Gastroesophageal sphincter (tissue), 4 donors: ENCODE results near the gene ARL11. TPM values are rescaled to one million over a fixed set of nuclear protein-coding genes. Genes with fewer than 3 reads are reported as not detected.

Source experiments
- ATAC-seq: fragments of 150-250 bp; one replicate; pipeline ENCODE4 v1.9.1; 2016; ENCODE audit warnings: mild to moderate bottlenecking, moderate library complexity
- H3K27ac ChIP-seq, 4 donors: fragments of 200-600 bp; sonication (generic) in 3 of 4; 1 replicate in 3 of 4; 2 replicates in 1 of 4; pipeline ENCODE4 v1.5.1; 2016 to 2019
- H3K27me3 ChIP-seq: fragments of 200-600 bp; sonication (generic); one replicate; pipeline ENCODE4 v1.5.1; 2019
- H3K36me3 ChIP-seq, 2 donors: fragments of 200-600 bp; sonication (generic); one replicate each; pipeline ENCODE4 v1.5.1; 2019; ENCODE audit warnings: control low read depth in 1 of 2
- H3K4me1 ChIP-seq, 3 donors: fragments of 200-600 bp; sonication (generic); 1 replicate in 2 of 3; 2 replicates in 1 of 3; pipeline ENCODE4 v1.5.1; 2016 to 2019; ENCODE audit warnings: control low read depth in 2 of 3
- H3K4me3 ChIP-seq, 2 donors: fragments of 200-600 bp; sonication (generic); one replicate each; pipeline ENCODE4 v1.5.1; 2019; ENCODE audit warnings: mild to moderate bottlenecking in 1 of 2, moderate library complexity in 1 of 2
- H3K9me3 ChIP-seq, 3 donors: fragments of 200-600 bp; sonication (generic); one replicate each; pipeline ENCODE4 v1.5.1; 2017 to 2019; ENCODE audit warnings: control low read depth in 2 of 3
- EP300 ChIP-seq: sonication (generic); formaldehyde crosslinking; IDR thresholded peaks from one replicate; pipeline ENCODE4 v1.6.1; 2017; ENCODE audit warnings: antibody characterized with exemption, mild to moderate bottlenecking
- POLR2A ChIP-seq, 2 donors: fragments of 450-650 bp; IDR thresholded peaks; one replicate each; pipeline ENCODE4 v1.6.1; 2017; ENCODE audit warnings: antibody characterized with exemption in 2 of 2, mild to moderate bottlenecking in 2 of 2, moderate library complexity in 1 of 2
- POLR2AphosphoS5 ChIP-seq: sonication (generic); formaldehyde crosslinking; IDR thresholded peaks from one replicate; pipeline ENCODE4 v1.6.1; 2017; ENCODE audit warnings: antibody characterized with exemption
- WGBS, 2 donors: methylation state at CpG; one replicate each; pipeline ENCODE4 v1.1.5; 2018; ENCODE audit warnings: low coverage in 1 of 2; 5-methylcytosine and 5-hydroxymethylcytosine counted together
- total RNA-seq, 4 donors: library from RNA; depleted of rRNA; stranded (reverse); fragments of >200 nt; gene quantifications; one replicate each; pipeline ENCODE4 v1.1.0, GENCODE V29; 2016
- TF ChIP-seq, protein P1 (sequence below), 4 experiments: fragments of 200-600 bp in 2 of 4; fragments of 450-650 bp in 2 of 4; sonication (generic) in 1 of 4; IDR thresholded peaks; one replicate each; pipeline ENCODE4 v1.5.1; 2017 to 2019; ENCODE audit warnings: antibody characterized with exemption in 4 of 4, mild to moderate bottlenecking in 2 of 4, moderate library complexity in 2 of 4

The ARL11 gene
- total RNA-seq, 4 donors from 2014 or later, result 0.15 to 0.94 (median 0.68) TPM

- H3K27me3 ChIP-seq, result no peaks in the 10 kb centered on the region
- TF ChIP-seq, protein P1, sequence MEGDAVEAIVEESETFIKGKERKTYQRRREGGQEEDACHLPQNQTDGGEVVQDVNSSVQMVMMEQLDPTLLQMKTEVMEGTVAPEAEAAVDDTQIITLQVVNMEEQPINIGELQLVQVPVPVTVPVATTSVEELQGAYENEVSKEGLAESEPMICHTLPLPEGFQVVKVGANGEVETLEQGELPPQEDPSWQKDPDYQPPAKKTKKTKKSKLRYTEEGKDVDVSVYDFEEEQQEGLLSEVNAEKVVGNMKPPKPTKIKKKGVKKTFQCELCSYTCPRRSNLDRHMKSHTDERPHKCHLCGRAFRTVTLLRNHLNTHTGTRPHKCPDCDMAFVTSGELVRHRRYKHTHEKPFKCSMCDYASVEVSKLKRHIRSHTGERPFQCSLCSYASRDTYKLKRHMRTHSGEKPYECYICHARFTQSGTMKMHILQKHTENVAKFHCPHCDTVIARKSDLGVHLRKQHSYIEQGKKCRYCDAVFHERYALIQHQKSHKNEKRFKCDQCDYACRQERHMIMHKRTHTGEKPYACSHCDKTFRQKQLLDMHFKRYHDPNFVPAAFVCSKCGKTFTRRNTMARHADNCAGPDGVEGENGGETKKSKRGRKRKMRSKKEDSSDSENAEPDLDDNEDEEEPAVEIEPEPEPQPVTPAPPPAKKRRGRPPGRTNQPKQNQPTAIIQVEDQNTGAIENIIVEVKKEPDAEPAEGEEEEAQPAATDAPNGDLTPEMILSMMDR (IDR thresholded peaks at IDR 0.05), result no peak
- TF ChIP-seq POLR2AphosphoS5 (no peak), POLR2A (IDR thresholded peaks at IDR 0.05) (no peak), EP300 (no peak)
- WGBS, 2 donors, result no CpG with 5 or more reads among the region's 16 CpGs
- no peaks in the 10 kb centered on the region for H3K36me3 ChIP-seq
- peaks cover 0 to 8% (median 0%) of the 10 kb centered on the region in 3 donors for H3K4me1 ChIP-seq
- H3K9me3 ChIP-seq, result no peaks in the 10 kb centered on the region
- ATAC-seq, result no peak
- no peak overlapping the region for H3K4me3 ChIP-seq
- no peak overlapping the region for H3K27ac ChIP-seq
These were observed 2.3 kb downstream of the ARL11 start for GRCh38 chr13:49630580-49630979.

DNA sequence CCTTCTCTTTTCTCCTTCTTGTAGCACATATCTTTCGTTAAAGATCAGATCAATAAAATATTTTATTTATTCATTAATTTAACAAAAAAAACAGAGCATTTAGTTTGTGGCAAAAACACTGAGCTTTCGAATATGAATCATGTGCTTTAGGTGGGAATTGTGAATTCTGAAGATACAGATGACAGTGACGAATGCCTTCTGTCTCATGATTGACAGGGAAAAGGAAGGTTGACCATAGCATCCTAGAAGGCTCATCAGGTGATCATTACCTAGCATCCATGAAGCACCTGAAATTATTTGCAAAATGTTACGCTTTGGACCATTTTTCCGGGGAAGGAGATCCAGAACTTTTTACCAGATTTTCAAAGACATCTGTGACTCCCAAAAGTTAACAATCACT is 3.8 kb downstream of the ARL11 start:
- ATAC-seq, result no peak
- 84 to 93% methylated on average over 3 to 4 of the region's 5 CpGs for WGBS, 2 donors

DNA sequence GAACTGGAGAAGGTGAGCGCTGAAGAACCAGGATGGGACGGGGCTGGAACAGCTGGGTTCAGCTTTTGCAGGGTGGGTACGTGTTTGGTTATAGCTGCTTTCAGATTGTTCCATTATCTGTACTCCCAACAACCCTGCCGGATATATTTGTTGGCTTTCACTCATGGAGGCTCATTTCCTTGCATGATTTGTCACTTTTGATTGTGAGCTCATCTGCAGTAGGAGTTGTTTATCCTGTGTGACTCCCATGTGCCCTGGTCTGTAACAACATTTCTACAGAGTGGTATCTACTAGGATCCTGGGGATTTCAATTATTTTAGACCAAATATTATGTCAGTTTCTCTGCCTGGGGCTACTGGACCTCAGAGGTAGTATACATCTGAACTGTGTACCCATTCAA is 5.4 kb downstream of the ARL11 start:
- H3K4me3 ChIP-seq, result no peak overlapping the region
- H3K9me3 ChIP-seq, result no peaks in the 10 kb centered on the region
- 69 to 79% methylated on average over 2 to 4 of the region's 4 CpGs for WGBS, 2 donors
- no peaks in the 10 kb centered on the region for H3K36me3 ChIP-seq
- no peaks in the 10 kb centered on the region for H3K27me3 ChIP-seq
- H3K4me1 ChIP-seq, result no peaks in the 10 kb centered on the region
- TF ChIP-seq POLR2AphosphoS5, result no peak
- TF ChIP-seq POLR2A (IDR thresholded peaks at IDR 0.05), result no peak
- H3K27ac ChIP-seq, result no peak overlapping the region
- ATAC-seq, result no peak

More for the DNA sequence above, 3.8 kb downstream of the ARL11 start:
- Histone ChIP-seq H3K4me1 (peaks cover 0 to 8% (median 0%) of the 10 kb centered on the region in 3 donors), H3K9me3 (no peaks in the 10 kb centered on the region), H3K4me3 (no peak overlapping the region), H3K36me3 (no peaks in the 10 kb centered on the region), H3K27me3 (no peaks in the 10 kb centered on the region), H3K27ac (no peak overlapping the region)
- TF ChIP-seq, protein P1 (IDR thresholded peaks at IDR 0.05), result no peak
- TF ChIP-seq EP300 (no peak), POLR2A (IDR thresholded peaks at IDR 0.05) (no peak), POLR2AphosphoS5 (no peak)

GRCh38 chr13:49635599-49636433 is 7.5 kb downstream of the ARL11 start:
- no peak for ATAC-seq
- Histone ChIP-seq H3K36me3 (no peaks in the 10 kb centered on the region), H3K4me1 (no peaks in the 10 kb centered on the region), H3K4me3 (peak overlapping the region; percentile 13 to 26), H3K9me3 (no peaks in the 10 kb centered on the region), H3K27ac (no peak overlapping the region), H3K27me3 (no peaks in the 10 kb centered on the region)
- WGBS, 2 donors, result 42 to 48% methylated on average over 4 of the region's 10 CpGs
- TF ChIP-seq EP300, result no peak
- TF ChIP-seq POLR2AphosphoS5, result no peak
- TF ChIP-seq POLR2A (IDR thresholded peaks at IDR 0.05), result no peak
- TF ChIP-seq, protein P1 (IDR thresholded peaks at IDR 0.05), result no peak

DNA sequence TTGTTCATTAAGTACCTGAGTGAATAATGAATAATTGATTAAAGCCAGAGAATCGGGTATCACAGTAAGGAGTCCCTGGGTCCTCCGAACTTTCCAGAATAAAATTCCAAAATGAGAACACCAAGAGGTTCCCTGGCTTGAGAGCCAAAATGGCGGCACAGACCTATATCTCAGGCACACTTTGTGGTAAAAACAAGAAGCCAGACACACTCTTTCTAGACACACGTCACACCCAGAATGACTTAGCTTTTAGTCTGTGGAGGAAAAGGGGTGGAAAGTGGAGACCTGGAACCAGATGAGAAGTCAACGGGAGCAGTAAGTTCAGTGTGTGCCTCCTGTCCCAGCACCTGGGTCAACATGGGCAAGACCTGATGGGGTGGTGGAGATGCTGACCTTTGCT is 8.4 kb downstream of the ARL11 start:
- Histone ChIP-seq H3K27me3 (no peaks in the 10 kb centered on the region), H3K27ac (no peak overlapping the region), H3K4me1 (no peaks in the 10 kb centered on the region), H3K36me3 (no peaks in the 10 kb centered on the region), H3K9me3 (no peaks in the 10 kb centered on the region), H3K4me3 (no peak overlapping the region)
- ATAC-seq, result no peak
- WGBS, 2 donors, result 100% methylated on average over 2 to 5 of the region's 5 CpGs
- TF ChIP-seq, protein P1 (IDR thresholded peaks at IDR 0.05), result no peak
- no peak for TF ChIP-seq EP300
- no peak for TF ChIP-seq POLR2A (IDR thresholded peaks at IDR 0.05)
- TF ChIP-seq POLR2AphosphoS5, result no peak
